Measurements from ENCODE around the gene GEMIN7. TPM values are rescaled to one million over a fixed set of nuclear protein-coding genes. Genes with fewer than 3 reads are reported as not detected.

GEMIN7 gene
- polyA plus RNA-seq, 1 donor (not counting 4 experiments of a cell fraction or from before 2014, with no cell fraction given) = 23.7 TPM

- Histone ChIP-seq H4K20me1 (ENCODE audit: control insufficient read depth, extremely low read depth, insufficient read depth, low read length) (no peaks in the 10 kb centered on the region), H3K4me2 (ENCODE audit: control insufficient read depth, extremely low read depth, insufficient read depth, low read depth, low read length) (no peak overlapping the region), H3K9me3 (ENCODE audit: control insufficient read depth, low read depth, low read length) (no peaks in the 10 kb centered on the region), H3K27me3 (ENCODE audit: control insufficient read depth, extremely low read depth, insufficient read depth, low read length) (no peaks in the 10 kb centered on the region), H3K9me1 (ENCODE audit: control insufficient read depth, extremely low read depth, insufficient read depth, low read length) (no peaks in the 10 kb centered on the region), H2AFZ (ENCODE audit: control insufficient read depth, low read length) (no peak overlapping the region), H3K79me2 (ENCODE audit: control insufficient read depth, insufficient read depth, low read length) (no peaks in the 10 kb centered on the region), H3K36me3 (ENCODE audit: control insufficient read depth in 2 of 2, extremely low read depth in 1 of 2, insufficient read depth in 2 of 2, low read length in 2 of 2) (peaks cover 11 to 13% of the 10 kb centered on the region in 2 experiments), H3K4me1 (ENCODE audit: control insufficient read depth, extremely low read depth, insufficient read depth, low read length) (no peaks in the 10 kb centered on the region), H3K27ac (ENCODE audit: control insufficient read depth, insufficient read depth, low read length) (no peak overlapping the region), H3K9ac (ENCODE audit: control insufficient read depth, extremely low read depth, insufficient read depth, low read length) (no peak overlapping the region), H3K4me3 (ENCODE audit: control insufficient read depth in 2 of 3, extremely low read depth in 1 of 3, insufficient read depth in 2 of 3, low read depth in 1 of 3, low read length in 3 of 3) (no peak overlapping the region)
- no peak for TF ChIP-seq EZH2 (IDR thresholded peaks at IDR 0.05; ENCODE audit: low read length)
- no peak for TF ChIP-seq CTCF (optimal IDR thresholded peaks at IDR 0.05 in 1 of 3, IDR thresholded peaks at IDR 0.05 in 1 of 3, conservative IDR thresholded peaks at IDR 0.05 in 1 of 3; ENCODE audit: extremely low read depth in 1 of 3, insufficient read depth in 2 of 3, low read length in 3 of 3)
- DNase-seq (ENCODE audit: low read depth, low spot score) (no peak), FAIRE-seq (no peak)
- dilution Hi-C loops (cut with MboI; ENCODE audit: extremely low pct_ligation_motif_present, low sequenced_read_pairs) = no loop called here
Observed at GRCh38 chr19:45032421-45032820, 46.6 kb upstream of the GEMIN7 start.

- Histone ChIP-seq H3K27ac (ENCODE audit: control insufficient read depth, insufficient read depth, low read length) (no peak overlapping the region), H3K79me2 (ENCODE audit: control insufficient read depth, insufficient read depth, low read length) (peaks cover 15% of the 10 kb centered on the region), H3K4me3 (ENCODE audit: control insufficient read depth in 2 of 3, extremely low read depth in 1 of 3, insufficient read depth in 2 of 3, low read depth in 1 of 3, low read length in 3 of 3) (no peak overlapping the region), H3K9ac (ENCODE audit: control insufficient read depth, extremely low read depth, insufficient read depth, low read length) (no peak overlapping the region), H3K36me3 (ENCODE audit: control insufficient read depth in 2 of 2, extremely low read depth in 1 of 2, insufficient read depth in 2 of 2, low read length in 2 of 2) (peaks cover 8 to 19% of the 10 kb centered on the region in 2 experiments), H2AFZ (ENCODE audit: control insufficient read depth, low read length) (no peak overlapping the region), H4K20me1 (ENCODE audit: control insufficient read depth, extremely low read depth, insufficient read depth, low read length) (peaks cover 9% of the 10 kb centered on the region), H3K4me1 (ENCODE audit: control insufficient read depth, extremely low read depth, insufficient read depth, low read length) (peaks cover 7% of the 10 kb centered on the region), H3K27me3 (ENCODE audit: control insufficient read depth, extremely low read depth, insufficient read depth, low read length) (no peaks in the 10 kb centered on the region), H3K9me3 (ENCODE audit: control insufficient read depth, low read depth, low read length) (no peaks in the 10 kb centered on the region), H3K4me2 (ENCODE audit: control insufficient read depth, extremely low read depth, insufficient read depth, low read depth, low read length) (no peak overlapping the region), H3K9me1 (ENCODE audit: control insufficient read depth, extremely low read depth, insufficient read depth, low read length) (no peaks in the 10 kb centered on the region)
- no peak for FAIRE-seq
- TF ChIP-seq CTCF (optimal IDR thresholded peaks at IDR 0.05 in 1 of 3, IDR thresholded peaks at IDR 0.05 in 1 of 3, conservative IDR thresholded peaks at IDR 0.05 in 1 of 3; ENCODE audit: extremely low read depth in 1 of 3, insufficient read depth in 2 of 3, low read length in 3 of 3) = no peak
- TF ChIP-seq EZH2 (IDR thresholded peaks at IDR 0.05; ENCODE audit: low read length) = no peak
- dilution Hi-C loops (cut with MboI; ENCODE audit: extremely low pct_ligation_motif_present, low sequenced_read_pairs) = no loop called here
- no peak for DNase-seq (ENCODE audit: low read depth, low spot score)
Observed at GRCh38 chr19:45035755-45036154, 43.3 kb upstream of the GEMIN7 start.
